ENCODE measurements around the gene CAMSAP1.

GRCh38 chr9:135945969-135946368 is 38.6 kb upstream of the CAMSAP1 start:
- TF ChIP-seq CTCF (IDR thresholded peaks at IDR 0.05) (no peak), POLR2A (IDR thresholded peaks at IDR 0.05) (no peak)

Data from lower leg skin (tissue), 3 donors.